Hematopoietic multipotent progenitor cell treated with erythropoietin and hydrocortisone succinate and interleukin-3 and kit ligand, for 17 days (in vitro differentiated cells): Measurements from ENCODE around the gene EHD1.
A peak's percentile ranks its signal among the peaks of the same experiment; 100 is the strongest.
"Not testable (repeated sequence)": the region's sequence is repeated elsewhere in the genome, so short reads cannot be mapped to it uniquely, and the experiment has no call there.

Experiments
- DNase-seq: peaks from one replicate; pipeline ENCODE4 v3.0.0-alpha.2; 2015; ENCODE audit warnings: low spot score

The EHD1 gene

GRCh38 chr11:64856382-64857227, 21.8 kb downstream of the EHD1 start:
- no peak for DNase-seq

GRCh38 chr11:64855596-64856304, 22.7 kb downstream of the EHD1 start:
- no peak for DNase-seq

DNA sequence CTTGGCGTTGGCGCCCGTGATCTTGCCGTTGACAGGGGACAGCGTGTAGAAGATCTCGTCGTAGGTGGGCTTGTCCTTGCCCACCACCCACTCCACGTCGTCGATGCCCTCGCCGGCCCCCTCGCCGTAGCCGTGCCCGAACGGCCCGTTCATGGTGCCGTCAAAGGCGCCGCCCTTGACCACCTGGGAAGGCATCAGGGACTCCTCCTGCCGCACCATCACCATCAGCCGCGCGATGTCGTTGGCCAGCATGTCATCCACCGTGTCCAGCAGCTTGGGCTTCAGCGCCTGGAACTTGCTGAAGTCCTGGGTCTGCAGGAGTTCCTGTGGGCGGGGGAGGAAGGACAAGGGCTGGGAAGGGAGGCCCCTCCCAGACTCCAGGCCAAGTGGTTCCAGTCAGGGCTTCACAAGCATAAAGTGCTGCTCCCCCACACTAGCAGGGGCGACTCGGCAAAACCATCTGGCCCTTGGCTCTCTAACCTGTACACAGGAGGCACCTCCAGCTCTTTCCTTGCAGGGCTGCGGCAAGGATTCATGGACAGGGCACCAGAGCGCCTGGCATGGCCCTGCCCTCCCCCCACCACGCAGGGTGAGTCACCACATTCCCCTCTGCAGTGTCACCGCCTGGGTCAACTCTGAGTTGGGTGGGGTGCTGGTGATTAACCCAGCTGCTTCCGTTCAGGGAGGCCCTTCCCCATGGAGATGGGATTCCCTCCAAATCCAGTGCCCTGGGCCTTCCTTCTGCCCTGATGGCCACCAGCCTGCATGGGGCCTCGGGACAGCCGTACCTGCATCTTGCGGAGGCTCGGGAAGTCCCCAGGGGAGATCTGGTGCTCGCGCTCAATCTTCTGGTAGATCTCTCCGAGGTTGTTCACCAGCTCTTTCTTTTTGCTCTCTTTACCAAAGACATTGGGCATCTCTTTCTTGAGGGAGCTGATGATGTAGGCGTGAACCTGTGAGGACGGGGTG, 23.6 kb downstream of the EHD1 start:
- DNase-seq: peak; percentile 84

DNA sequence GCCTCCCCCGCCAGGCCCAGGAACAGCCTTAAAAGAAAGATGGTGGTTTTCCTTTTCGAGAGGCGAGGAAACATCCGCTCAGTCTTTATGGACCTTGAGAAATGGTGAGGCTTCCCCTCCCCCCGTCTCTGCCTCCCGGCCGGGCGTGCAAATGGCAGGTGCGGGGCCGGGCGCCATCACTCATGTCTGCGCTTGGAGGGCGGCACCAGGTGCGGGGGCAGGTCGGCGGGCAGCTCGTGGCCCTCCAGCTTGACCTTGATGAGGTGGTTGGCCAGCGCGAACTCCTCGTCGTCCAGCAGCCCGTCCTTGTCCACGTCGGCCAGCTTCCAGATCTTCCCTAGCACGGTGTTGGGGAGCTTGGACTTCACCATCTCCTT, 24.3 kb downstream of the EHD1 start:
- DNase-seq: no peak

DNA sequence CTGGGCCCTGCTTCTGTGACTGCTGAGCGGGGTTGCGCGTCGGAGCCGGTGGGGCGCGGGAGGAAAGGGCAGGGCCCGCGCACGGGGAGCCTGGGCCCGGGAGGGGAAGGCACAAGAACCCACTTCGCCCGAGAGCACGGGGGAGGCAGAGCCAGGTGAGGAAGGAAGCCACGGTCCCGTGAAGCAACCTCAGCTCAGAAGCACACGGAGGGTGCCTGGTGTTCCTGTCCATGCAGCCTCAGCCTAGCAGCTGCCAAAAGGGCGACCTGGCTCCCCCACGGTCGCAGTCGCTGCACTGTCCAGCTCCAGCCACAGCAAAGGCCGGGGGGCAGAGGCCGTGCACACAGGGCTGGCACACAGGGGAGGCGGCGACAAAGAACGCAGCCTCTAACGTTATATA, 24.7 kb downstream of the EHD1 start:
- no peak for DNase-seq

DNA sequence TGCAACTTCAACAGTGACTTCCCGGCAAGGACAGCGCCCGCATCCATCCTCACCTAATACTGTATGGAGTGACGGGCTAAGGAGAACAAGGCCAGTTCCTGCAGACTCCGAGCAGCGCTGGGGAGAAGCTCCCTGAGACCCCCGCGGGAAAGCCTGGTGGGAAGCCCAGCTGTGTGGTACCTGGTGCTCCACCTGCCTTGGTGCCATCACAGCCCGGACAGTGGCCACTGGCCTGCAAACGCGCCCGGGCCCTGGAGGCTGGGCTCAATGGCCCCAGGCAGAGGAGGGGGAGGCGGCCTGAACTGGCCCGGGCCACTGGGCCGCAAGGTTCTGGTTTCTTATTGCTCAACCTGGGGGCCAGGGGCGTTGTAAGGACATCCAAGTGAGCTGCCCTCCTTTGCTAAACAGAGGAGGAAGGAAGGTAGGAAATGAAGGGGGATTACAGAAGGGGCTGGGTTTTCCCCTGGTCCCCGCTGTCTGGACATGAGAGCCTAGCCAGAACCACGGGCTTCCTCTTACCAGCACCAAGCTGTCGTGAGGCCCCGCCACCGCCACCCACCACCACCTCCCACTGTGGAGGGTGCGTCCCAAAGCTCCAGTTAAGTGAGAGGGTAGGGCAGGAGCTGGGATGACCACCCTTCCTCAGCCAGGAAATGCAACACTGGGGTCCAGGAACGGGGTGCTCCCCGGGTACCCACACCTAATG, 25.5 kb downstream of the EHD1 start:
- DNase-seq: no peak

GRCh38 chr11:64851831-64852351, 26.5 kb downstream of the EHD1 start:
- peak; percentile 66 for DNase-seq

DNA sequence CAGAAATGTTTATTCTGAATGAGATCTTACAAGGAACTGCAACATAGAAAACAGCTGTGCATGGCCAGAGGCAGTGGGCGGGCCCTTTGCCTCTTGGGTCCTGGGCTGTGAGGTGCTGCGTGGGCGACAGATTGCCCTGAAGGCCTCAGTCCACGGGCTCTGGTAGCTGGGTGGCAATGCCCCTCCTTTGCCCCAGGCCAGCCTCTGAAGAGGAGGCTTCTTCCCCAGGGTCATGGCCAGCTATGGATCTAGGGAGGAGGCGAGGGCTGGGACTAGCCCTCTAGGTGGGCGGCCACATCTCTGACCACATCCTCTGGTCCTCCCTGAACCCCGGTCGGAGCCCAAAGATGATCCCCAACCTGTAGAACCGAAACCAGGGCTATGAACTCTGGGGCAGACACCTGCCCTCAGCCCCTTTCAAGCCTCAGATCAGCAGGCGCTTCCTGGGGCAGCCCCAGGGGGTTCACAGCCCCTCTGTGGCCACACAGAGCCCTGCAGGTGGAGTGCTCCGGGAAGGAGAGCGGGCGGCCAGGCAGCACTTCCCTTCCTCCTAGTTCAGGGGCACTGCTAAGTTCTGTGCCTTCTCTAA, 27.3 kb downstream of the EHD1 start:
- DNase-seq: no peak

GRCh38 chr11:64849598-64850356, 28.6 kb downstream of the EHD1 start:
- no peak for DNase-seq

DNA sequence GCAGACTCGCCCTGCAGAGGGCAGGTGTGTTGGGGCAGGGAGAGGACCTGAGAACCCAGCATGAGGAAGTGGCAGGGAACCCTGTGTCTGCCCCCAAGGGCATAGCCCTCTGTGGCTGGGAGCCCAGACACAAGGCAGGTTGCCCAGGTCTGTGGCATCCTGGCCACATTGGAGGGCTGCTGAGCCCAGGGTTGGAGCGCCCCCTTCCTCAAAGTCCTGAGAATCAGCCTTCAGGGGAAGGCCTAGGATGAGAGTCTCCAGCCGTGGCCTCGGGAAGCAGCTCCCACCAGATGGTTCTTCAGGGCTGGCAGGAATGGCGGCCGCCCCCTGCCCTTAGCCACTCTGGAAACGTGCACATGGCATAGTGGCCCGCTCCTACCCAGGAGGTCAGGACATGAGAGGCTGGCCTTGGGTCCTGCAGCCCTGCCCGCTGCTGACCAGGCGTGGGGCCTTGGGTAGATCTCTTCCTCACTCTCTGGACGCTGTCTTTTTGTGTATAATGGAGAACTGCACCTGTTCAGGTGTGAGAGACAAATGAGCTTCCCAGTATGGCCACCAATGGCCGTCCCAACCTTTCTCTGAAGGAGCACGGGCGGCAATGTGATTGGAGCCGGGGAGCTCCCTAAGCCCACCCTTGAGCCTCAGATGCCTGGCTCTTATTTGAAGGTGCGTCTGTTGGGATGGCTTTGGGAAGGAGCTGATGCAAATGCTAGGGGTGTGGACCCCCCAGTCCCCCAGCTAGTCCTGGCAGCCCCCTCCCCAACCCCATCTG, 29.4 kb downstream of the EHD1 start:
- DNase-seq: peak; percentile 15

DNA sequence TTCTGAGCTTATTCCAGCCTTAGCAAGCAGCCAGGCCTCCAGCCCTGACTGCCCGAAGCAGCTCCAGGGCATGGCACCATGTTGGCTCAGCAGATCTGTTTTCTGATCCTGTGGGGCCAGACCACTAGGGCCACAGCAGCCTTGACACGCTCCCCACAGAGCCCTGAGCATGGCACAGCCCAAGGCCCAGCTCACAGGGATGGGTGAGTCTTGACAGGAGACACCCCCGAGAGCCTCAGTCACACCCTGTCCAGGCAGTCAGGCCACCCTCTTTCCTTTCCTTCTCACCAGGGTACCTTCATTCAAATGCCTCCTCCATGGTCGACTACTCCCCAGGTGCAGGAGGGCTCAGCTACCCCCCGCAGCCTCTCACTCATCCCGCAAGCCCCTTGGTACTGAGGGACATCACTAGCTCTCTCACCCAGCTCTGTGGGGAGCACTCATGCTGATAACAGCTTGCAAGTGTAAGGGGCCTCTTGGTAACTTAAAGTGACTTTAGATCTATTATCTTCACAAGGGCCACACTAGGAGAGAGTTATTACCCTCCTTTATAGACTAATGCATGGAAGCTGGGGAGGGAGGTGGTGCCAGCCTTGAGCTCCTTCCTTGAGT, 30.1 kb downstream of the EHD1 start:
- no peak for DNase-seq

DNA sequence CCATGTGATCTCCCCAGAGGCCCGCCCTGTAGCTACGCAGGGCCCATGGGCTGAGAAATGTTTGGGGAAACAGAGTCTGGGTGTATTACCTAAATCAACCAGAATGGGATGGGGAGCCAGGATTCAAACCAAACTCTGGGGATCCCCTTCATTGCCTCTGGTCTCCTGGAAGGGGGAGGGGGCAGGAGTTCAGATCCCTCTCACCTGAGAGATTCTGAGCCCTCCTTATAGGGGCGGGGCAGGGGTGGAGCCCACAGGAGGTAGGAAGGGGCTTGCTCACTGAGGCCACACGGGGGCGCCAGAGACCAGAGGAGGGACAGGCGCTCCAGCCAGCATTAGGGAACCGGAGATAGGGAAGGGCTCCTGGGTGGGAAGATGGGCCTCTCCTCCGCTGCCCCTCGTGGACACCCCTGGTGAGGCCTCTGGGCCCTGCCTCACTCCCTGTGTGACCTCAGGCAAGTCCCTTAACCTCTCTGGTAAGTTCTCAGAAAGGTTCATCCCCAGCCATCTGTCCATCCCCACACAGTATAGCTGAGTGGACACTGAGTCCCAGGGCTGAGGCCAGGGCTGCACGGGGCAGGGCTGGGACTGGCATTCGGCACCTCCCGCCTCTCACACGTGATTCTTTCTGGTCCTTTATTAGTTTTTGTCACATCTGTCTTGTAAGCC, 31.3 kb downstream of the EHD1 start:
- peak; percentile 97 for DNase-seq

DNA sequence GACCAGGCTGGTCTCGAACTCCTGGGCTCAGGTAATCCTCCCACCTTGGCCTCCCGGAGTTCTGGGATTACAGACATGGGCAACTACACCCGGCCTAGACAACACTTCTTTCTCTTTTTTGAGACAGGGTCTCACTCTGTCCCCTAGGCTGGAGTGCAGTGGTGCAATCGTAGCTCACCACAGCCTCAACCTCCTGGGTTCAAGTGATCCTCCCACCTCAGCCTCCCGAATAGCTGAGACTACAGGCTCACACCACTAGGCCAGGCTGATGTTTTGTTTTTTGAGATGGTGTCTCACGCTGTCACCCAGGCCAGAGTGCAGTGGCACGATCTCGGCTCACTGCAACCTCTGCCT, 32.7 kb downstream of the EHD1 start:
- DNase-seq: not testable (repeated sequence)

DNA sequence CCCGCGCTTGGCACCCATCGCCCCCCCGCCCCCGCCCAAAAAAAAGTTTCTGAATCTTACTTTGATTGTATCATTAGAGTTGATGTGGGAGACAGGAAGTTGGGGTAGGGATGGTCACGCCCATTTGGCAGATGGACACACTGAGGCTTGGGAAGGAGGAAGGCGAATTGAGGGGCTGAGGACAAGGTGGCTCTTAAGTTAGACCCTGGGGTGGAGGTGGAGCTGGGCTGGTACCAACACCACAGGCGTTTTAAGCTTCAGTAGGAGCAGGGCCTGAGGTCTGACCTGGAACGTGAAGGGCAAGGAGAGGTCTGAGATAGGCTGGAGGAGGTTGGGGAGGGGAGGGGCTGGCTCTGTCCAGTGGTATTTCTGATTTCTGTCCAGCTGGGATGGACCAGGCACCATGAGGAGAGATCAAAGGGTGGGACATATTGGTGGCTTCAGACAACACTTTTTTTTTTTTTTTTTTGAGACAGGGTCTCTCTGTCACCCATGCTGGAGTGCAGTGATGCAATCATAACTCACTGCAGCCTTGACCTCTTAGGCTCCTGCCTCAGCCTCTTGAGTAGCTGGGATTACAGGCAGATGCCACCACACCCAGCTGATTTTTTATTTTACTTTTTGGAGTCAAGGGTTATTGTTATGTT, 33.2 kb downstream of the EHD1 start:
- no peak for DNase-seq

DNA sequence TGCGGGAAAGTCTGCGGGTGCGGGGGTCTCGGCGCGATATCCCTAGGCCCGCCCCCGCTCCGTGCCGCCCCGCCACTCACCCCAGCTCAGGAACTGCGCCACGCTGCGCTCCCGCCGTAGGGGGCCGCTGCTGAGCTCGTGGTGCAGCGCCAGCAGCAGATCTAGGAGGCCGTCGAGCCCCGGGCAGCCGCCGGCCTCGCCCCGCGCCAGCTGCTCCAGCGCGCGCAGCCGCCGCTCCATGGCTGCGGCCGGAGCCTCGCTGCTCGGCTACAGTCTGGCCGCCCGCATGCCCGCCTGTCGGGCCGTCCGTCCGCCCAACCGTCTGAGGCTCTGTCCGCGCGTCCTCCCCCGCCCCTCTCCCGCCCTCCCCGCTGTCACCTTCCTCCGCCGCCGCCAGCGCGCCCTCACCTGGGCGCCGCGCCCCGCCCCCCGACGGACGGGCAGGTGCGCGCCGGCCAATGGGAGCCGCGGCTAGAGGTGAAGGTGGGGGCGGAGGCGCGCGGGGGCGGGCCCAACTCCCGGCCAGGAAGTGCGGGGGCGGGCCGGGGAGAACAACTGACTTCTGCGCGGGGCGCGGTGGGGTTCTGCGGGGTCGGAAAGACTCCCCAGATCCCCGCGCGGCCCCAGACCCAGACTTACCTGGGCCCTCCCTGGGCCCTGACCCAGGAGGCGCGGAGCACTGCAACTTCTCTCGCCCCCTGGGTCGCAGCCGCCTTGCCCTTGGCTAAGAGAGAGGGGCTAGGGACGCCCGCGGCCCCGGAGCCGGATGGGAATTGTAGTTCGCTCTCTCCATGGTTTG, 33.9 kb downstream of the EHD1 start, which contains the start of gene CDC42BPG:
TSS of gene CDC42BPG (minus strand) at position 324 of the 799 bp plus-strand sequence. CDS start at position 240, 84 bp downstream.
- peak; percentile 61 for DNase-seq

DNA sequence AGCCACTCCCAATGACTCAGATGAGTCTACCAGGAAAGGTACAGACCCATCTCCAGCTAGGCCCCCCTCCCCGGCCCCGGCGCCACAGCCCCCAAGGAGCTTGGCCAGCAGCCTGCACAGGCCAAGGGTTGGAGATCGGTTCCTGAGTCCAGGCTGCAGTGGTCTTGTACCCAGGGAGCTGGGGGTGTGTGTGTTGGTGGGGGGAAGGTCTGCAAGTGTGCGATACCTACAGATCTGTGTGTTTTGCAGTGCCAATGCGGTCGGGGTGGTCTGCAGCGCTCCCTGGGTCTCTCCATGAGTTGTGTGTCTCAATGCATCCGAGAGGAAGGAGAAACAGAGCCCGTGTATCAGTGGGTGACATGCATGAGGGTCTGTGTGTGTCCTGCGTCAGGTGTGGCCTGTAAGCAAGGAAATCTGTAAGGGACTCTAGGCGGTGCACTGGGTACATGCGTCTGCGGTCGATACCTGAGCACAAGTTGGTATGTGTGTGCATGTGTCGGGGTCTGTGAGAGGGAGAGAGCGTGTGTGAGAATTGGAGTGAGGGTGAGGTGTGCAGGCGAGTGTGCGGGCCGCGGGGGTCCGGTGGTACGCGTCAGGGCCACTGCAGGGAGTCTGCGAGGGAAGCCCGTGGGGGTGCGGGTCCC, 34.6 kb downstream of the EHD1 start:
- no peak for DNase-seq
